HG03280 (cell line): ENCODE results near the gene C19orf33.
A peak's percentile ranks its signal among the peaks of the same experiment; 100 is the strongest.
"Not testable (repeated sequence)": the region's sequence is repeated elsewhere in the genome, so short reads cannot be mapped to it uniquely, and the experiment has no call there.

ENCODE experiments used
- ATAC-seq: cut with Tn5 transposase; IDR thresholded peaks from one replicate; pipeline ENCODE4 v1.9.1; 2021; ENCODE audit warnings: mild to moderate bottlenecking, moderate library complexity; ENCODE audit not compliant: unreplicated experiment

Gene C19orf33

DNA sequence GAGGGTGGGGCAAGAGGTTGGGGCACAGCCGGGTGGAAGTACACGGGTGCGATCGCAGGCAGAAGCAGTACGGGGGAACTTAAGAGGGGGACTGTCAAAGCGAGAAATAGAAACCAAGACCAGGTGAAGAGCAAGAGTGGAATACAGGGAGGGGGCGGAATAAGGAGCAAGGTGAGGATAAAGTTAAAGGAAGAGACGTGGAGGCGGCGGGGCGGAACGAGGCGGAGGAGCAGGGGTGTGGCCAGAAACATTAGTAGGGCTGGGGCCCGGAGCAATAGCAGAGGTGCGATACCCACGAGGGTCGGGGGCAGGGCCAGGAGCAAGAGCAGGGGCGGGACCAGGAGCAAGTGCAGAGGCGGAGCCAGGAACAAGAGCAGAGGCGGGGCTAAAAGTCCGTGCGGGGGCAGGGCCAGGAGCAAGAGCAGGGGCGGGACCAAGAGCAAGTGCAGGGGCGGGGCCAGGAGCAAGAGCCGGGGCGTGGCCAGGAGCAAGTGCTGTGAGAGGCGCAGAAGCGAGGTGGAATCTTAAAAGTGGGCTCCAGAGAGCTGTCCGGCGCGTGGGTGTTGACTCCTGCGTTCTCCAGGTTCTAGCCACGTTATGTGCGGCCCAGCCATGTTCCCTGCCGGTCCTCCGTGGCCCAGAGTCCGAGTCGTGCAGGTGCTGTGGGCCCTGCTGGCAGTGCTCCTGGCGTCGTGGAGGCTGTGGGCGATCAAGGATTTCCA is 32.7 kb downstream of the C19orf33 start:
- peak; percentile 52 for ATAC-seq

GRCh38 chr19:38337360-38337653 is 33.3 kb downstream of the C19orf33 start:
- no peak for ATAC-seq

- not testable (repeated sequence) for ATAC-seq
Observed at GRCh38 chr19:38339011-38339410, 35.0 kb downstream of the C19orf33 start.

- no peak for ATAC-seq
Observed at GRCh38 chr19:38340927-38341326, 36.9 kb downstream of the C19orf33 start.

GRCh38 chr19:38346837-38347236 is 42.8 kb downstream of the C19orf33 start:
- no peak for ATAC-seq

- no peak for ATAC-seq
Observed at GRCh38 chr19:38350883-38351282, 46.8 kb downstream of the C19orf33 start.

DNA sequence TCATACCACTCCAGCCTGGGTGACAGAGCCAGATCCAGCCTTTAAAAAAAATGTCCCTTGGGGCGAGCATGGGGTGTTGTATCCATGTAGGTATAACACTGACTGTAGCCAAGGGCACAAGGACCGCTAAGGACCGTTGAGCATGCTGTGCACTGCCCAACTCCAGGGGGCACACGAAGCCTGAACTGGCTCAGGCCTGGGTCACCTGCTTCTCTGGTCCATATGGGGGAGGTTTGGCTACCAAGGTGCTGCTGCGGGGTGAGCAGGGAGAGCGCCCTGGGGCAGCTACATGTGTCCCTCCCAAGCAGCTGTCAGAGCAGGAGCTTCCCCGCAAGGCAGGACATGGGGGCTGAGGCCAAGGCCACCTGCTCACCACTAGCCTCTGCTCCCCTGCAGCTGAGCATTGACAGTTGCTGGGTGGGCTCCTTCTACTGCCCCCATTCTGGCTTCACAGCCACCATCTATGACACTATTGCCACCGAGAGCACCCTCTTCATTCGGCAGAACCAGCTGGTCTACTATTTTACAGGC is 47.9 kb downstream of the C19orf33 start:
- no peak for ATAC-seq

GRCh38 chr19:38352611-38353010 is 48.6 kb downstream of the C19orf33 start:
- ATAC-seq, result no peak
